Iris pigment epithelial cell (primary cell): ENCODE data around the gene ZFAND3.

ENCODE experiments used
- DNase-seq: peaks from one replicate; pipeline ENCODE4 v3.0.0-alpha.2; 2011; ENCODE audit warnings: low read depth

ZFAND3 gene

DNA sequence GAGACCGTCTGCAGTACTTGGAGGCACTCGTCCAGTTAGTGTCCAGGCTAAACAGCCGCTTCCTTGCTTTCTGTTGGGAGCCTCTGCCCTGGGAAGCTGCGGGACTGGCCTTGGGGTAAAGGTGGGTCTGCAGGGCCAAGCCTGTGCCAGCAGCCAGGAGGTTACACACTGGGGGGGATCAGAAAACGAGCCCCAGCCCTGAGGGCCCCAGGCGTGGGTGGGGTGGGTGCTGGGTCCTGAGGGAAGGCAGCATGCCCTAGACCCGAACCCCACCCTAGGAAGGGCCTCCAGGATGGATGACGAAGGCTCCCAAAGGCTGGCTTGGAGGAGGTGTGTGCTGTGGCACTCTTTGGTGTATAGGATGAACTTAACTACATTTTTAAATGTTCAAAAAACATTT is 335.2 kb downstream of the ZFAND3 start:
- DNase-seq, result no peak

DNA sequence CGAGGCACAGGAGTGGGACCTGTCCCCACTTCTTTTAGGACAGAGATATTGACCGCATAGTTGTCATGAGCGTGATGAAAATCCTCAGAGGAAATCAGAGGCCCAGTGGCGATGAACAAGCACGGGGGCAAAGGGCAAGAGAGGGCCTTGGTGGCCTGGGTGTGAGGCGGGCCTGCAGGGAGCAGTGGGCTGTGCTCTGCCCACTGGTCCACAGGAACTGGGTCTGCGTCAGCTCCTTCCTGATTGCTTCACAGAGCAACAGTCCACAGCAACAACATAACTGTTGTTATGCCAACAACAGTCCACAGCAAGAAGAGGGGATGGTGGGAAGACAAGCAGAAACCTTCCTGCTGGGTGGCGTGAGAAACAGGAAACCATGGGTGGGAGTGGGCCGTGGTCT is 335.6 kb downstream of the ZFAND3 start:
- peak; percentile 81 for DNase-seq

- DNase-seq, result peak; percentile 48
Observed at GRCh38 chr6:38155621-38156204, 336.2 kb downstream of the ZFAND3 start.

DNA sequence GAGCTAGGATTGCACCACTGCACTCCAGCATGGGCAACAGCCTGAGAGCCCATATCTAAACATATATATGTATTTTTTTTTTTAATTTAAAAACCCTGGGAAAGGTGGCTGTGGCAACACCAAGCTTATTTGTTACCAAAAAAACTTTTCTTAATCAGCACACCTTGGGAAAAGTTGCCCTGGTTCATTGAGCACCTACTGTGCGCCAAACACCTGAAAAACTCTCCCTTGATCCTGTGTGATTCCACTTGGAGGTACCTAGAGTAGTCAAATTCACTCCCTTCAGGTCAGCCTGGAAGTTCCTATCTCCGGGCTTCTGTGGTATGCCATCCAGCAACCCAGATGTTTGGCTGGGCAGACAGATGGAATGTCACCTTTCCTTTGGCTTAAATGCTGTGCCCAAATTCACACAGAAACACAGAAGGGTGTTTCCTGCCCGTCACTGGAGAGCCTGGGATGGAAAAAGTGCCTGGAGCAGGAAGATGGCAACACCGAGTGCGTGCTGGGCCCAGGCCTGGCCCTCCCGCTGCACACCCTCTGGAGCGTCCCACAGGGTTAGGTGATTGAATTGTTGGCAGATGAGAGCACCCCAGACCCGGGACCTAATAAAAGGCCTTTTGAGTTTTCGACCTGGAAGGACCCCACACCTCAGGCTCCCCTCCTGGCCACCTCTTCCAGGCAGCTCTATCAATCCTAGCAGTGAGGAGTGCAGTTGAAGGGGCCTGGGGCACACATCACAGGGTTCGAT is 337.5 kb downstream of the ZFAND3 start:
- no peak for DNase-seq

- DNase-seq, result no peak
Observed at GRCh38 chr6:38157905-38158304, 338.4 kb downstream of the ZFAND3 start.

GRCh38 chr6:38158762-38159350 is 339.3 kb downstream of the ZFAND3 start:
- DNase-seq, result no peak

- no peak for DNase-seq
Observed at GRCh38 chr6:38159596-38159995, 340.1 kb downstream of the ZFAND3 start.

- DNase-seq, result no peak
Observed at GRCh38 chr6:38160831-38161230, 341.3 kb downstream of the ZFAND3 start.

- no peak for DNase-seq
Observed at GRCh38 chr6:38161331-38161730, 341.8 kb downstream of the ZFAND3 start.

DNA sequence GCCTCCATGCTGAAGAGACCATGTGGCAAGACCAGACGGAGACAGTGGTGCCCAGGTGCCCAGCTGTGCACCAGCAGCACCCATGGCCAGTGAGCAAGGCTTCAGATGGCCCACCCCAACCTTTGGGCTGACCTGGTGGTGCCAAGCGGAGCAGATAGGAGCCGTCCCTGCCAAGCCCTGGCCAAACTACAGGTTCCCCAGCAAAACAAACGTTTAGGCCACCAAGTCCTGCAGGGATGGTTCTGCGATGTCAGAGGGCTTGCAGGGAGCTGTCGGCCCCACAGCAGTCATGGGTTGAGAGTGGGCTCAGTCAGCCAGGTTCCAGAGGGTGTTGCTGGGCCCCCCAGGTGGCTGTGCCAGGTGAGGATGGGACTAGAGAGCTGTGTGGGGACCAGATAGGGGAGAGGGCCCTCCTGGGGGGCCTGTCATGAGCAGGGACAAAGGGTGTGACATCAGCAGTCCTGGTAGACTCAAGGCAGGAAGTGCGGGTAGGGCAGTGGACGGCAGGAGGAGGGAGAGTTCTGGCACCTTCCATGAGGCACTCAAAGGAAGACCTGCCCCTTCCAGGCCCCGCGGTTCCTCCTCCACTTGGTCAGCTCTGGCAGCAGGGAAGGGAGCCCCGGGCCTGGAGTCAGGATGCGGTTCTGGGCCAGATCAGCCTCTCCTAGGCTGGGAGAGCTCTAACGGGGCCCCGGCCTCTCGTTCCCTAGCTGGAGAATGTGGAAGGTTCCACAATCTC is 342.4 kb downstream of the ZFAND3 start:
- DNase-seq, result no peak

- no peak for DNase-seq
Observed at GRCh38 chr6:38162493-38163185, 343.1 kb downstream of the ZFAND3 start.

DNA sequence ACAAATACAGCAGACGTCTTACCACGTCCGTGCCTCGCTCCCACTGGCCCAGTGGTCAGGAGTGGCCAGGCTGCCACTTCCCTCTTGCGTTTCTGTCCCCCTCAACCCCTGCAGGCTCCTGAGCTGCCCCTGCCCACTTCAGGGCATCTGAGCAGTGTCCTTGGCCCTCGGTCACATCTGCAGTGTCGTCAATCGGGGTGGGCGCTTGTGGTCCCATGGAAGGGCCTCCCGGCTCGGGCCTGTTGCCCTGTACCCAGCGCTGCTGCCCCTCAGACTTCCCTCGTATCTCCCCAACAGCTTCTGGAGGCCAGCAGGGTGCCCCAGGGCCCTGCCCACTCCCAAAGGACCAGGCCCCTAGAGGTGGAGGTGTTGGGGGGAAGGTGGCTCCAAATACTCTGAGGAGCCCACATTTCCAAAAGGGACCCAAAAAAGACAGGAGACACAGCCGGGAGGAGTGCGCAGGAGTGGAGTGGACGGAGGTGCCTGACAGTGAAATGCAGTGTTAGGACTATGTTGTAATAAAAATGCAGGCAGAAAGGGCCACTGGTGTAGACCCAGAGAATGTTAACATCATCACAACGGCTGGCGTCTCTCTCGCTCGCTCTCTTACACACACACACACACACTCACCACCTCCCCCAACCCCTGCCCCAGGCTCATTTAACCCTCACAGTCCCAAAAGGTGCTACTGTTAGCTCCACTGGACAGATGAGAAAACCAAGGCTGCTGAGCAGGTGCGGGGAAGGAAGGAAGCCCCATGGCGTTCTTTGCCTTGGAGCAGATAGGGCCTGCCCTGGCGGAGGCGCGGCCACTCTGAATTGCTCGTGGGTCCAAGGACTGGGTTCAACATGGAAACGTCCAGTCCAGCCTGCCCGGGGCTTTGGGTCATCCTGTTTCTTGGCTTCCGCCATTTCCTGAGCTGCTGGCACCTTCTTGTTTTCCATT is 343.9 kb downstream of the ZFAND3 start:
- DNase-seq, result no peak

DNA sequence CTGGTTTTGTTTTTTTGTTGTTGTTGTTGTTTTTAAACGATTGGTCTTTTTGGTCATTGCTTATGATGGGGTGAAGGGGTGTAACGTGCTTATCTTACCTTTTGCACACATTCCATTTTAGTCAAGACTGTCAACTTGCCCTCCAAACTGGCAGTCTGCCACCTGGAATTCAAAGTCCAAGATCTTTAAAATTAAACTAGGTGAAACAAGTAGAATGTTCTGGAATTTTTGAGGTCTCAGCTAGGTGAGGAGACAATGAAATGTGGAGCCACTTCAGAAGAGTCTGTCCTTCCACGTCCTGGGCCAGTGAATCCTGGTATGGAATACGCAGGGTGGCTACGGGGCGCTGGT is 344.6 kb downstream of the ZFAND3 start:
- no peak for DNase-seq

DNA sequence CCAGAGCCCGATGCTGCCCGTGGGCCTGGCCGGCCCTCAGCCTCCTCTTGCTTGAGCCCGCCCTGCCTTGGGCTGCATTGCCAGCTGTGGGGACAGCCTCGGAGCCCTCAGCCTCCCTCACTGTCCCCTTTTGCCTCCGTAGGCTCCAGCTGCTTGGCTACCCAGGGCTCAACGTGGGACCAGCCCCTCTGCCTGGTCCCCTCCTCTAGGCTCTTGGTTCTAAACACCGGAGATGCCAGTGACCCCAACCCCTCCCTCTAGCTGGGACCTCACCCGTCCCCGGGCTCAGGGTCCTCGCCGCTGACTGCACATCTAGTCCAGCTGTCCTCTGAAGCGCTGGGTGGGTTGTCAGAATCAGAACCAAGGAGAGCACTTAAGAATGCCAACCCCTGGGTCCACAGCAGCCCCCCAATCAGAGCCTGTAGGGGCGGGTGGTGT is 345.2 kb downstream of the ZFAND3 start:
- no peak for DNase-seq

GRCh38 chr6:38166411-38167240 is 347.1 kb downstream of the ZFAND3 start:
- DNase-seq, result no peak

DNA sequence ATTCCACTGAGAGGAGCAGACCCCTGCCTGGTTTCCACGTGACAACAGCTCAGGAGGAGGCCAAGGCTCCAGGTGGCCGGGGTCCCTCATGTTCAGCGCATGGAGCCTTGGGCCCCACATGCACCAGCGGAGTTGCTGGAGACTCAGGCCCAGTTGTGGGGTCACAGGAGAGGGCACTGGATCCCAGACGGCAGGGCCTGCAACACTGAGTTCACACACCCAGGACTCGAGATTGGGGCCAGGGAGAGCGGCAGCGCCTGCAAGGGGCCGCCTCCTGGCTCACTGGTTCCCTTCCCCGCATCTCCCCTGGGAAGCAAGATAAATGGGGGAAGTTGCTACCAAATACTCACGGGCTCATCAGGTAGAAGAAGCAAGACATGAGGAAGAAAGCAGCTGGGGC is 348.1 kb downstream of the ZFAND3 start:
- no peak for DNase-seq

DNA sequence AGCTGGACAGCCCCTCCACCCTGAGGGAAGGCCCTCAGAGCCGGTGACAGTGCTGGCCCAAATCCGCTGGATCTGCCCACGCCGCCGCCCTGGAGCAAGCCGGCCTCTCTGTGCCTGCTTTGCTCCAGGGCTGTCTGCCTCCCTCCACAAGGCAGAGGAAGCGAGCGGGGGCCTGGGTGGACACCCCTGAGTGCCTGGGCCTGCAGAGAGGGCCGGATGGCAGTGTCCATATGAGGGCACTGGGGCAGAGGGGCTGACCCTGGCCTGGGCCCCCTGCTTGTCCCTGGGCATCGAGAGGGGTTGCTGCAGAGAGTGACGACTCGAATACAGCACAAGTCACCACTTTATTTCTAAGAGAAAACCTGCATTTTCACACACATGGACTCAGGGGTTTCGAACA is 348.6 kb downstream of the ZFAND3 start:
- no peak for DNase-seq

- DNase-seq, result no peak
Observed at GRCh38 chr6:38168699-38169098, 349.2 kb downstream of the ZFAND3 start.

GRCh38 chr6:38169221-38169976 is 349.9 kb downstream of the ZFAND3 start:
- no peak for DNase-seq
